ENCODE data around the gene HDLBP. TPM values are rescaled to one million over a fixed set of nuclear protein-coding genes. Genes with fewer than 3 reads are reported as not detected.

The HDLBP gene
- total and polyA plus RNA-seq, 2 experiments from 2014 or later: 230 to 306 TPM

DNA sequence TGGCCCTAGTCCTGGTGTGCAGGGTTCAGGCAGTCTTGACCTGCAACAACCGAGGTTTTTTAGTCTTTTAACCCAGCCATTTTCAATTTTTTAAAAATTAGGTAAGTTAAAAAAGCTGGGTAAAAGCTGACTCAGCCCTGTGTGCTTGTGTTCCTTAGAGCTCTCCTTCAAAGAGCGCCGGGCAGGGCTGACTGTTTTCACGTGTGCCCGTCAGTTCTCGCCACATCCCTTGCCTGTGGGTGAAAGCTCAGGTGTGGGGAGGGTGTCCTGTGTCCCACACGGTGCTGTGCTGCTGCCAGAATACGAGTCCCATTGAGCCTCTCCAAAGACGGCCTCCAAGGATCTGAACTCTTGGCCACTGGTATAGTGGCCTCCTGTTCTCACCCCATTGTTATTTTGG lies 132.3 kb downstream of the HDLBP start:
- peaks cover 9% of the 10 kb centered on the region for H3K27me3 Mint-ChIP-seq (ENCODE audit: insufficient read depth, low read depth, poor library complexity)
- H3K9me2 ChIP-seq (ENCODE audit: insufficient read depth): no peaks in the 10 kb centered on the region

More for the DNA sequence above, 132.3 kb downstream of the HDLBP start:
- no peaks in the 10 kb centered on the region for H3K4me1 ChIP-seq (ENCODE audit: insufficient read depth)
- no peak overlapping the region for H3K4me3 ChIP-seq
- Mint-ChIP-seq H3K4me3 (no peak overlapping the region), H3K4me1 (peaks cover 16% of the 10 kb centered on the region), H3K36me3 (ENCODE audit: low read depth) (no peaks in the 10 kb centered on the region), H3K27ac (no peak overlapping the region), H3K9me3 (no peaks in the 10 kb centered on the region)
- no peak overlapping the region for H2AFZ ChIP-seq
- no peaks in the 10 kb centered on the region for H3F3A ChIP-seq (replicated peaks; ENCODE audit: low read depth)
- H3K79me2 ChIP-seq (replicated peaks; ENCODE audit: insufficient read depth): no peaks in the 10 kb centered on the region
- DNase-seq (ENCODE audit: low spot score) (no peak), ATAC-seq (no peak)
- no peak overlapping the region for H3K4me2 ChIP-seq
- H4K20me1 ChIP-seq (replicated peaks; ENCODE audit: insufficient read depth): no peaks in the 10 kb centered on the region
- no peaks in the 10 kb centered on the region for H3K36me3 ChIP-seq (ENCODE audit: insufficient read depth)
- no peaks in the 10 kb centered on the region for H3K27me3 ChIP-seq (ENCODE audit: insufficient read depth)
- TF ChIP-seq STAT1 (IDR thresholded peaks at IDR 0.05; ENCODE audit: unreplicated experiment) (no peak), ZNF114 (CRISPR knock-in tag; IDR thresholded peaks at IDR 0.05) (no peak), CREB1 (CRISPR knock-in tag; IDR thresholded peaks at IDR 0.05; ENCODE audit: low read depth) (no peak), JUNB (IDR thresholded peaks at IDR 0.05; ENCODE audit: unreplicated experiment) (no peak), NANOG (IDR thresholded peaks at IDR 0.05; ENCODE audit: borderline replicate concordance) (no peak), POLR2AphosphoS5 (IDR thresholded peaks at IDR 0.05; ENCODE audit: low read depth) (no peak), EZH2phosphoT487 (IDR thresholded peaks at IDR 0.05; ENCODE audit: unreplicated experiment) (no peak), ZNF331 (CRISPR knock-in tag; IDR thresholded peaks at IDR 0.05; ENCODE audit: low read depth) (no peak), EZH2 (IDR thresholded peaks at IDR 0.05; ENCODE audit: low read depth, unreplicated experiment) (no peak)
- TF ChIP-seq, protein P1, sequence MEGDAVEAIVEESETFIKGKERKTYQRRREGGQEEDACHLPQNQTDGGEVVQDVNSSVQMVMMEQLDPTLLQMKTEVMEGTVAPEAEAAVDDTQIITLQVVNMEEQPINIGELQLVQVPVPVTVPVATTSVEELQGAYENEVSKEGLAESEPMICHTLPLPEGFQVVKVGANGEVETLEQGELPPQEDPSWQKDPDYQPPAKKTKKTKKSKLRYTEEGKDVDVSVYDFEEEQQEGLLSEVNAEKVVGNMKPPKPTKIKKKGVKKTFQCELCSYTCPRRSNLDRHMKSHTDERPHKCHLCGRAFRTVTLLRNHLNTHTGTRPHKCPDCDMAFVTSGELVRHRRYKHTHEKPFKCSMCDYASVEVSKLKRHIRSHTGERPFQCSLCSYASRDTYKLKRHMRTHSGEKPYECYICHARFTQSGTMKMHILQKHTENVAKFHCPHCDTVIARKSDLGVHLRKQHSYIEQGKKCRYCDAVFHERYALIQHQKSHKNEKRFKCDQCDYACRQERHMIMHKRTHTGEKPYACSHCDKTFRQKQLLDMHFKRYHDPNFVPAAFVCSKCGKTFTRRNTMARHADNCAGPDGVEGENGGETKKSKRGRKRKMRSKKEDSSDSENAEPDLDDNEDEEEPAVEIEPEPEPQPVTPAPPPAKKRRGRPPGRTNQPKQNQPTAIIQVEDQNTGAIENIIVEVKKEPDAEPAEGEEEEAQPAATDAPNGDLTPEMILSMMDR (conservative IDR thresholded peaks at IDR 0.05; ENCODE audit: low read depth in 2 of 2): no peak
- TF ChIP-seq, protein P2, sequence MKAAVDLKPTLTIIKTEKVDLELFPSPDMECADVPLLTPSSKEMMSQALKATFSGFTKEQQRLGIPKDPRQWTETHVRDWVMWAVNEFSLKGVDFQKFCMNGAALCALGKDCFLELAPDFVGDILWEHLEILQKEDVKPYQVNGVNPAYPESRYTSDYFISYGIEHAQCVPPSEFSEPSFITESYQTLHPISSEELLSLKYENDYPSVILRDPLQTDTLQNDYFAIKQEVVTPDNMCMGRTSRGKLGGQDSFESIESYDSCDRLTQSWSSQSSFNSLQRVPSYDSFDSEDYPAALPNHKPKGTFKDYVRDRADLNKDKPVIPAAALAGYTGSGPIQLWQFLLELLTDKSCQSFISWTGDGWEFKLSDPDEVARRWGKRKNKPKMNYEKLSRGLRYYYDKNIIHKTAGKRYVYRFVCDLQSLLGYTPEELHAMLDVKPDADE (IDR thresholded peaks at IDR 0.05): no peak
- TF ChIP-seq, protein P3, sequence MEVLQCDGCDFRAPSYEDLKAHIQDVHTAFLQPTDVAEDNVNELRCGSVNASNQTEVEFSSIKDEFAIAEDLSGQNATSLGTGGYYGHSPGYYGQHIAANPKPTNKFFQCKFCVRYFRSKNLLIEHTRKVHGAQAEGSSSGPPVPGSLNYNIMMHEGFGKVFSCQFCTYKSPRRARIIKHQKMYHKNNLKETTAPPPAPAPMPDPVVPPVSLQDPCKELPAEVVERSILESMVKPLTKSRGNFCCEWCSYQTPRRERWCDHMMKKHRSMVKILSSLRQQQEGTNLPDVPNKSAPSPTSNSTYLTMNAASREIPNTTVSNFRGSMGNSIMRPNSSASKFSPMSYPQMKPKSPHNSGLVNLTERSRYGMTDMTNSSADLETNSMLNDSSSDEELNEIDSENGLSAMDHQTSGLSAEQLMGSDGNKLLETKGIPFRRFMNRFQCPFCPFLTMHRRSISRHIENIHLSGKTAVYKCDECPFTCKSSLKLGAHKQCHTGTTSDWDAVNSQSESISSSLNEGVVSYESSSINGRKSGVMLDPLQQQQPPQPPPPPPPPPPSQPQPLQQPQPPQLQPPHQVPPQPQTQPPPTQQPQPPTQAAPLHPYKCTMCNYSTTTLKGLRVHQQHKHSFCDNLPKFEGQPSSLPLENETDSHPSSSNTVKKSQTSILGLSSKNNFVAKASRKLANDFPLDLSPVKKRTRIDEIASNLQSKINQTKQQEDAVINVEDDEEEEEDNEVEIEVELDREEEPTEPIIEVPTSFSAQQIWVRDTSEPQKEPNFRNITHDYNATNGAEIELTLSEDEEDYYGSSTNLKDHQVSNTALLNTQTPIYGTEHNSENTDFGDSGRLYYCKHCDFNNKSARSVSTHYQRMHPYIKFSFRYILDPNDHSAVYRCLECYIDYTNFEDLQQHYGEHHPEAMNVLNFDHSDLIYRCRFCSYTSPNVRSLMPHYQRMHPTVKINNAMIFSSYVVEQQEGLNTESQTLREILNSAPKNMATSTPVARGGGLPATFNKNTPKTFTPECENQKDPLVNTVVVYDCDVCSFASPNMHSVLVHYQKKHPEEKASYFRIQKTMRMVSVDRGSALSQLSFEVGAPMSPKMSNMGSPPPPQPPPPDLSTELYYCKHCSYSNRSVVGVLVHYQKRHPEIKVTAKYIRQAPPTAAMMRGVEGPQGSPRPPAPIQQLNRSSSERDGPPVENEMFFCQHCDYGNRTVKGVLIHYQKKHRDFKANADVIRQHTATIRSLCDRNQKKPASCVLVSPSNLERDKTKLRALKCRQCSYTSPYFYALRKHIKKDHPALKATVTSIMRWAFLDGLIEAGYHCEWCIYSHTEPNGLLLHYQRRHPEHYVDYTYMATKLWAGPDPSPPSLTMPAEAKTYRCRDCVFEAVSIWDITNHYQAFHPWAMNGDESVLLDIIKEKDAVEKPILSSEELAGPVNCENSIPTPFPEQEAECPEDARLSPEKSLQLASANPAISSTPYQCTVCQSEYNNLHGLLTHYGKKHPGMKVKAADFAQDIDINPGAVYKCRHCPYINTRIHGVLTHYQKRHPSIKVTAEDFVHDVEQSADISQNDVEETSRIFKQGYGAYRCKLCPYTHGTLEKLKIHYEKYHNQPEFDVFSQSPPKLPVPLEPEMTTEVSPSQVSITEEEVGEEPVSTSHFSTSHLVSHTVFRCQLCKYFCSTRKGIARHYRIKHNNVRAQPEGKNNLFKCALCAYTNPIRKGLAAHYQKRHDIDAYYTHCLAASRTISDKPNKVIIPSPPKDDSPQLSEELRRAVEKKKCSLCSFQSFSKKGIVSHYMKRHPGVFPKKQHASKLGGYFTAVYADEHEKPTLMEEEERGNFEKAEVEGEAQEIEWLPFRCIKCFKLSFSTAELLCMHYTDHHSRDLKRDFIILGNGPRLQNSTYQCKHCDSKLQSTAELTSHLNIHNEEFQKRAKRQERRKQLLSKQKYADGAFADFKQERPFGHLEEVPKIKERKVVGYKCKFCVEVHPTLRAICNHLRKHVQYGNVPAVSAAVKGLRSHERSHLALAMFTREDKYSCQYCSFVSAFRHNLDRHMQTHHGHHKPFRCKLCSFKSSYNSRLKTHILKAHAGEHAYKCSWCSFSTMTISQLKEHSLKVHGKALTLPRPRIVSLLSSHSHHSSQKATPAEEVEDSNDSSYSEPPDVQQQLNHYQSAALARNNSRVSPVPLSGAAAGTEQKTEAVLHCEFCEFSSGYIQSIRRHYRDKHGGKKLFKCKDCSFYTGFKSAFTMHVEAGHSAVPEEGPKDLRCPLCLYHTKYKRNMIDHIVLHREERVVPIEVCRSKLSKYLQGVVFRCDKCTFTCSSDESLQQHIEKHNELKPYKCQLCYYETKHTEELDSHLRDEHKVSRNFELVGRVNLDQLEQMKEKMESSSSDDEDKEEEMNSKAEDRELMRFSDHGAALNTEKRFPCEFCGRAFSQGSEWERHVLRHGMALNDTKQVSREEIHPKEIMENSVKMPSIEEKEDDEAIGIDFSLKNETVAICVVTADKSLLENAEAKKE (CRISPR knock-in tag; IDR thresholded peaks at IDR 0.05): no peak
- TF ChIP-seq, protein P4, sequence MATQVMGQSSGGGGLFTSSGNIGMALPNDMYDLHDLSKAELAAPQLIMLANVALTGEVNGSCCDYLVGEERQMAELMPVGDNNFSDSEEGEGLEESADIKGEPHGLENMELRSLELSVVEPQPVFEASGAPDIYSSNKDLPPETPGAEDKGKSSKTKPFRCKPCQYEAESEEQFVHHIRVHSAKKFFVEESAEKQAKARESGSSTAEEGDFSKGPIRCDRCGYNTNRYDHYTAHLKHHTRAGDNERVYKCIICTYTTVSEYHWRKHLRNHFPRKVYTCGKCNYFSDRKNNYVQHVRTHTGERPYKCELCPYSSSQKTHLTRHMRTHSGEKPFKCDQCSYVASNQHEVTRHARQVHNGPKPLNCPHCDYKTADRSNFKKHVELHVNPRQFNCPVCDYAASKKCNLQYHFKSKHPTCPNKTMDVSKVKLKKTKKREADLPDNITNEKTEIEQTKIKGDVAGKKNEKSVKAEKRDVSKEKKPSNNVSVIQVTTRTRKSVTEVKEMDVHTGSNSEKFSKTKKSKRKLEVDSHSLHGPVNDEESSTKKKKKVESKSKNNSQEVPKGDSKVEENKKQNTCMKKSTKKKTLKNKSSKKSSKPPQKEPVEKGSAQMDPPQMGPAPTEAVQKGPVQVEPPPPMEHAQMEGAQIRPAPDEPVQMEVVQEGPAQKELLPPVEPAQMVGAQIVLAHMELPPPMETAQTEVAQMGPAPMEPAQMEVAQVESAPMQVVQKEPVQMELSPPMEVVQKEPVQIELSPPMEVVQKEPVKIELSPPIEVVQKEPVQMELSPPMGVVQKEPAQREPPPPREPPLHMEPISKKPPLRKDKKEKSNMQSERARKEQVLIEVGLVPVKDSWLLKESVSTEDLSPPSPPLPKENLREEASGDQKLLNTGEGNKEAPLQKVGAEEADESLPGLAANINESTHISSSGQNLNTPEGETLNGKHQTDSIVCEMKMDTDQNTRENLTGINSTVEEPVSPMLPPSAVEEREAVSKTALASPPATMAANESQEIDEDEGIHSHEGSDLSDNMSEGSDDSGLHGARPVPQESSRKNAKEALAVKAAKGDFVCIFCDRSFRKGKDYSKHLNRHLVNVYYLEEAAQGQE (IDR thresholded peaks at IDR 0.05; ENCODE audit: unreplicated experiment): no peak
- H3K27ac ChIP-seq (ENCODE audit: low read depth): no peak overlapping the region
